ENCODE measurements around the gene CHD8. TPM values are rescaled to one million over a fixed set of nuclear protein-coding genes. Genes with fewer than 3 reads are reported as not detected.

The CHD8 gene
- total RNA-seq, 1 donor from 2014 or later, result 46.8 TPM

DNA sequence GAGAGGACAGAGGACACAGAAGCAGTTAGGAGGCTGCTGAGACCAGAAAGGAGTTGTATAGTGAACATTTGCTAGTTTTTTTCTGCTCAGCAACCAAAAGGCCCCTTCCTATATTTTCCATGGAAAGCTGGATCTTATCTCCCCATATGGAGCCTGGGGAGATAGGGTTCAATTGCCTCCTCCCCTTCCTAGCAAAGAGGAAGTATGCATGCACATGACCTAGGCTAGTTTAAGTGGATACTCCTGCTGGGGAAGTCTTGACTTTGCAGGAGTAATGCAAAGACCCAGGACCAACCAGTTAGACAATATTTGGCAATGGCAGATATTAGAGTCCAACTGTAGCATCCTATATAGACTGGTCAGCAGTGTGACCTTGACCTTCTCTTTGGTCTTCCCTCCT lies 15.1 kb downstream of the CHD8 start:
- no peak for DNase-seq (ENCODE audit: low read depth in 2 of 2)

DNA sequence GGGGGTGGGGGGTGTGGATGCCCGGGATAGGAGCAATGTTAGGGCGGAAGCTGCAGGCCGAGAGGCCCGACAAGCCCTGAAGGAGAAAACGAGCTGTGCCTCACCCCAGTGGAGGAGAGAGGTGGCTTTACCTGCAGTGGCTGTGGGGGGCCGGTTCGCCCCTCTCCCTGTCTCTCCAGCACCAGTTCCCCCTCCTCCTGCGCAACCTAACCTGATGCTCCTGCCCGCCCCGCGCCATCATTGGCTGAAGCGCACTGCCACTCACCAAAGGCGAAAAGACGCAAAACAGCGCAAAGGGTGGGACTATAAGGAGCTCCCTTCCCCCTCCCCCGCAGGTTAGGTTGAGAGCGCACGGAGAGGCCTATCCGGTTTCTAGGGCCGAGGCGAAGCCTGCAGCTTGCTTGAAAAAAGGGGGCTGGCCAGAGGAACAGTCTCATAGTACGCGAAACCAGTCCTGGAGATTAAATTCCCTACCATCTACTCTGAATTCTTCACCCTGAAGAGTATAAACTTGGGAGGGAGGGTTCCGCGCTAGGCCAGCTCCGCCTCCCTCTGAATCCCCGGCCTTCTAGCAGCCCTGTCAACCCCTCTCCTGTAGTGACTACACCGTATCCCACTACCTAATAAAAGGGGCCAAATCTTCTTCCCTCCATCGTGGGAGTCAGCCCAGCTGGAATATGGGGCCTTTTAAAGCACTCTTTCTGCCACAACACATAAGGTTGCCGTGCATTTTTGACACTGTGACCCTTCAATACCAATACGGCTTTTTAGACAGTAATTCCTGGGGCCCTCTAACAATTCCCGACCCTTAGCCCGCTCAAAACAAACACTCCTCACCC lies 18.6 kb downstream of the CHD8 start:
- peak; percentile 99 for DNase-seq (ENCODE audit: low read depth in 2 of 2)

DNA sequence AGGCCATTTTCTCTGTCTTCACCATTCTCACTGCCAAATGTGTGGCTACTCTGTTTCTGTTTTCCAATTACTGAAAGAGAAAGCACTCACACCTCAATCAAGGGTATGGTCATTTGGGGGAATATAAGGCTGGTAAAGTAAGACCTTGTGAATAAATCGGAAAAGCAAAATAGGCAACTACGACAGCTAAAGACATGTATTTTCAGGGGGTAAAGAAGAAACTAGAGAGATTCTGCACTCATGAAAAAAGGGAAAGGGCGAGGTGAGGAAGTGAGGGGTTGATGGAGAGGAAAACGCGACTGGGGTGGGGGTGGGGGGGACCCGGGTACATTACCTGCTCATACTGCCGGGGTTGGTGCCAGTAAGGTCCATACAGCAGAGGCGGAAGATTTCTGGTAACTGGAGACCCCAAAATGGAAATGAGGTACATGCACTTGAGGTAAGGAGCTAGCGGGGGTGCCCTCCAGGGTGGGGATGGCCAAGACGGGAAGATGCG lies 19.3 kb downstream of the CHD8 start:
- DNase-seq (ENCODE audit: low read depth in 2 of 2), result peak in 1 of 2 donors; percentile 3

- DNase-seq (ENCODE audit: low read depth in 2 of 2), result no peak
Measured at GRCh38 chr14:21431126-21431525, 24.8 kb downstream of the CHD8 start.

DNA sequence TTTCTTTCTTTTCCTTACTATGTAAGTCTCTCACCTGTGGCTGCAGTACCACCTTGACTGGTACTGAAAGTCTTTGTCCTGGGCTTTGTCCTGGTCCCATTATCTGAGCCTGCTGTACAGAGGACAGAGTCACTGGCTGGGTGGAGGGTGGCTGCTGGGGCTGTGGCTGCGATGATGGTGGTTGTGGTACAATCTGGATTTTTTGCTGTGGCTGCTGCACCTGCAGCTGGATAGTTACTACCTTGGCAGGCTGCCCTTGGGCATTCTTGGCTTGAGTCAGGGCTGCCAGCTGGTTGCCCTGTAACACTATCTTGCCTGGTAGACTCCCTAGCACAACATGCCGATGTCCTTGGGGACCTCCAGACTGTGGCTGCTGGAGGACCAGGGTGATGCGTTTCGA lies 27.0 kb downstream of the CHD8 start:
- DNase-seq (ENCODE audit: low read depth in 2 of 2), result no peak

DNA sequence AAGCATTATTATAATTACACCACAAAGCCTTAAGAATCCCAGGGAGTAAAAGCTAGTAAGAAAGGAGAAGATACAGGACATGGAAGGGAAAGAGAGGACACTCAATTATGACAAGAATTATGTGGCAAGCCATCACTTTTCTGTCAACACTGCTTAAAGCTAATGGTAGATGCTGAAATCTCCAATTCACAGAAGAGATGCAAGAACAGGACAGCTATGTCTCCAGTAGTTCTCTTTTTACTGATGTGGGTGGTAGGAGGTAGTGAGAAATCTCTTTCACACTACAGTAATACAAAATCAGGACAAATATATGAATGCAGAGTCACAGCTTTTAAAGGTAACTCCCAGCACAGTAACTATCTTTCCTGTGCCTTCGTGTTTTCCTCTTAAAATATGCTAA lies 29.2 kb downstream of the CHD8 start:
- no peak for DNase-seq (ENCODE audit: low read depth in 2 of 2)

- DNase-seq (ENCODE audit: low read depth in 2 of 2), result no peak
Measured at GRCh38 chr14:21419528-21419927, 36.4 kb downstream of the CHD8 start.

- DNase-seq (ENCODE audit: low read depth in 2 of 2), result no peak
Measured at GRCh38 chr14:21415329-21415728, 40.6 kb downstream of the CHD8 start.

DNA sequence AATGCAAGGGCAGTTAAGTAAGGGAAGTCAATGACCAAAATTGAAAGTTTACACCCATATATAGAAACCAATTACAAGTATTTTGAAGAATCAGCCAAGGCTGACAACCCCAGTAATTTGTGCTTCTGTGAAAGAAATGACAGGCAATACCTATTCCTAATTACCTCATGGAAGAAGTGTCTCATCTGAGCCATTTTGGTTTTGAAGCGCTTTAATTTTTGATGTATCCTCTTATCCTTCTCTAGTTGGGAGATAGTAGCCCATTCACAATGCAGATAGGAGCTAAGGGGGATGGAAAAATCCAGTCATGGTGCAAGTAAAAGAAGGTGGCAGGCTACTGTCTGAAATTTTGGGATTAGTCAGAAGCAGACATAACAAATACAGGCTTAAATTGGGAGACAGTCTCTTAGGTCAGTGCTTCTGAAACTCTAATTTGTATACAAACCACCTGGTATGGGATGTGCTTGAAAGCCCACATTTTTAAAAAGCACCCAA lies 41.7 kb downstream of the CHD8 start:
- DNase-seq (ENCODE audit: low read depth in 2 of 2), result no peak

DNA sequence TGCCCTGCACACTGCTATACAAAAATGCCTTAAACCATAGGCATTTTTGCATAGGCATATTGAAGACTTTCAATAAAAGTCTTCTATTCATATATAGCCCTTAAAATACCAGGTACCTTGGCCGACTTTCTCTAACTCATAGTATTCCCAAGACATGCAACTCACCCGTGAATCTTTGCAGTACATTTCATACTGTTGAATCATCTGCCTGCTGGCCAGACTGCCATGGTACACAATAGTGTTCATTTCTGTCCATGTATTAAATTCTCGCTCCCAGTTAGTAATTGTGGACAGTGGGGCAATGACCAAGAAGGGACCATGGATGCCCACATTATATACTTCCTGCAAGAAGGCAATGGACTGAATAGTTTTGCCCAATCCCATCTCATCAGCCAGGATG lies 47.8 kb downstream of the CHD8 start:
- peak in 1 of 2 donors; percentile 61 for DNase-seq (ENCODE audit: low read depth in 2 of 2)

GRCh38 chr14:21406213-21406612 lies 49.7 kb downstream of the CHD8 start:
- DNase-seq (ENCODE audit: low read depth in 2 of 2), result no peak

DNA sequence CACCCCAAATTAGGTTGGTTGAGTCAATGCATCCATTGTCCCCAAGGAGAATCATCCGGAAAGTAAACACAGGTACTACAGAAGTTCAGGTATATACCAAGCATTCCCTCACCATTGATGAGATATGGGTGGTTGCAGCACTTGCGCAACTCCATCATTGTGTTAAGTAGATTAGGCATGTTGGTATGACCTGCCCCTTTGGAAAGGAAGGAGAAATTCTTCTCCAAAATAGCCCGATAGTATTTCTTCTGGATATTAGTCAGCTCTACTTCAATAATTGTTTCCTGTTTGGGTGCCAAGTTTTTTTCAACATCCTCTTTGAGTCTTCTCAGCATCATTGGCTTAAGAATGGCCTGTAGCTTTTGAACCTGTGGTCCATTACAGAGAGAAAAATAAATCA lies 50.8 kb downstream of the CHD8 start:
- DNase-seq (ENCODE audit: low read depth in 2 of 2), result peak in 1 of 2 donors; percentile 87

- no peak for DNase-seq (ENCODE audit: low read depth in 2 of 2)
Measured at GRCh38 chr14:21399311-21399870, 56.5 kb downstream of the CHD8 start.

GRCh38 chr14:21398901-21399300 lies 57.0 kb downstream of the CHD8 start:
- no peak for DNase-seq (ENCODE audit: low read depth in 2 of 2)

DNA sequence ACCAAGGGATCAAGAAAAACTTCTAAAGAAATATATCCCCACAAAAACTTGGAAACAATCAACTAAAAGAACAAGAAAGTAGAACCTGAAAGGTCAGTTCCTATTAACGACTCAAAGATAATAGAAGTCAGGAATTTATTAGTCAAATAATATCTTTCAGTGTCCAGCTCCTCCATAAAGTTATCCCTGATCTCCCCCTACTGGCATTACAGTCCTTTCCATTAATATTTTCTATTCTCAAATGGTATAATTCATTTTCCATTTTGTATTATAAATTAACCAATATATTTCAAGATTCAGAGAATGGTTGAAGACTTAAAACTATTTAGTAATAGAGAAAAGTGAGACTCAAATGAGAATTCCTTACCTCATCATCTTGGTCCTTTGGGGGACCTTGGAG lies 60.5 kb downstream of the CHD8 start:
- DNase-seq (ENCODE audit: low read depth in 2 of 2), result no peak

- no peak for DNase-seq (ENCODE audit: low read depth in 2 of 2)
Measured at GRCh38 chr14:21385188-21385904, 70.6 kb downstream of the CHD8 start.

- DNase-seq (ENCODE audit: low read depth in 2 of 2), result no peak
Measured at GRCh38 chr14:21384494-21384851, 71.5 kb downstream of the CHD8 start.

- DNase-seq (ENCODE audit: low read depth in 2 of 2), result peak; percentile 95 to 97
Measured at GRCh38 chr14:21383848-21384493, 72.0 kb downstream of the CHD8 start, which contains the start of gene SUPT16H. Gene SUPT16H, minus strand, starts transcription at chr14:21384019. Its CDS starts 92 bp downstream, at chr14:21383927.

GRCh38 chr14:21382886-21383847 lies 72.8 kb downstream of the CHD8 start:
- DNase-seq (ENCODE audit: low read depth in 2 of 2), result peak; percentile 32 to 61

- no peak for DNase-seq (ENCODE audit: low read depth in 2 of 2)
Measured at GRCh38 chr14:21382095-21382494, 73.8 kb downstream of the CHD8 start.
